Stomach (tissue), 4 donors: ENCODE results near the gene FAP.
A peak's percentile ranks its signal among the peaks of the same experiment; 100 is the strongest.

Experiments
- CTCF ChIP-seq, 7 experiments: fragments of 450-650 bp in 4 of 7; fragments of 200-600 bp in 3 of 7; sonication (generic) in 3 of 7; IDR thresholded peaks; one replicate each; pipeline ENCODE4 v1.5.1; 2016 to 2019; ENCODE audit warnings: antibody characterized with exemption in 7 of 7, control low read depth in 2 of 7, mild to moderate bottlenecking in 1 of 7
- POLR2A ChIP-seq, 4 donors: fragments of 450-650 bp; IDR thresholded peaks; one replicate each; pipeline ENCODE4 v1.6.1; 2016; ENCODE audit warnings: antibody characterized with exemption in 4 of 4, control low read depth in 2 of 4, mild to moderate bottlenecking in 1 of 4, moderate library complexity in 1 of 4
- POLR2AphosphoS5 ChIP-seq, 3 donors: sonication (generic); formaldehyde crosslinking; IDR thresholded peaks; one replicate each; pipeline ENCODE4 v1.6.1; 2016; ENCODE audit warnings: antibody characterized with exemption in 3 of 3

GRCh38 chr2:162242586-162243280 lies 512 bp downstream of the FAP start:
- TF ChIP-seq POLR2A (IDR thresholded peaks at IDR 0.05) (no peak), CTCF (IDR thresholded peaks at IDR 0.05) (no peak), POLR2AphosphoS5 (IDR thresholded peaks at IDR 0.05) (peak in 2 of 3 donors; percentile 6 to 7)
